Measurements from ENCODE around the gene LANCL1.
"Not testable (repeated sequence)": the region's sequence is repeated elsewhere in the genome, so short reads cannot be mapped to it uniquely, and the experiment has no call there.

Gene LANCL1

DNA sequence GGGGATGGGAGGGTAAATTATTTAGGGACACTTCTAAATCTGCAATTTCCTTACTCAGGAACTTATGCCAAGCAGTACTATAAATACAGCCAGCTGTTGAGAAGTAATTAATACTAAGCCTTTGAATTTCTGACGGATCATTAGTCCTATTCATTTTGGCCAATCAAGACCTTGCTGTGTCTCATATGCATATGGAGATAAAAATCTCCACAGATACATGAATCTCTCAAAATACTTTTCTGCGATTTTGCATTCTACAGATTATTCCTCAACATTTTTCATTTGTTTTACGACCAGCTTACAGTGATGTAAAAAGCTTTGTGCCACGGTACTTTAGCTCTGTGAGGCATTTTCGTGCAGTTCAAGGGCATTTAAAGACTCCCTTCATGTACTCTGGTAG lies 16.7 kb downstream of the LANCL1 start:
- DNase-seq (ENCODE audit: low read depth), result no peak

DNA sequence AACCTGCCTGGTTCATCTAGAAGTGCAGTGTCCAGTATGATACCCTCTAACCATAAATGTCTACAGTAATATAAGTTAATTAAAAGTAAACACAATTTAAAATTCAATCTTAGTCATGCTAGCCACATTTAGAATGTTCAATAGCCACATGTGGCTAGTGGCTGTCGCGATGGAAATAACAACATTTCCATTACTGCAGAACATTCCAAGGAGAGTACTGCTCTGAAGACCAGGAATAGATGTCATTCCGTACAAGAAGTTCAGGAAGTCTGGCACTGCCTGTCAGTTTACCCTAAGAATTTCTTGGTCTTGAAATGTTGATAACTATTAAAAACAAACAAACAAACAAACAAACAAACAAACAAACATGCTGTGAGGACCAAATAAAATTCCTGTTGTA lies 17.2 kb downstream of the LANCL1 start:
- DNase-seq (ENCODE audit: low read depth), result no peak

DNA sequence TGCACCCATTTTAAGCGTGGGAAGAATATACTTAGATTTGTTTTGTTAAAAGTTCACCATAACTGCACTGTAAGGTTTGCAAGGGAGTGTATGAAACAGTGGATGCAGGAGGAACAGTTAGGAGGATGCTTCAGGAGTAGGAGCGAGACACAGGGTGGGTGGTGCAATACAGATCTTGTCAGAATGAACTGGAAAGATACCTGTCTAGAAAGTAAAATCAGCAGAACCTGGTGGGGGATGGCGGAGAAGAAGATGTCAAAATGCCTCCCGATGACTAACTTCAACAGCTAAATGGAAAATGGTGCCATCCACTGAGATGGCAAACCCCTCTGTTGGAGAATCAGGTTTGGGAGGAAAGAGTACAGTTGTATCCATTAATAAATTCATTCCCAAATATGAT lies 18.2 kb downstream of the LANCL1 start:
- DNase-seq (ENCODE audit: low read depth), result no peak

DNA sequence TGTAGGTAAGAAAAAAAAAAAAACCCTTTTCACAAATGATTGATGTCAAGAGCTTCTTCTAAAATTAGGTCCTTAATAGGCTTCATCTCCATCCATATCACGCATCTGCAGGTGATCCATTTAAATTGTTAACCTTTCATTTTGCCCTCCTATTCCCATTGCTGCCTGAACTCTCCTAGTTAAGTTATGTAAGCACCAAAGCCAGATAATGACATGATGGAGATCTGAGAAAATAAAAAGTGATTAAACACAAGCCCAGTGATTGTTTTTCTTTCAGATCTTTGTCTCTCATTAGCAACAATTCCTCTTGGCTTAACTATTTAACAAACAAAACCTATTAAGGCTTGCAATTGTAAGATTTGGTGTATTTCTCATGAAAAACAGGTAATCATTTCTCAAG lies 20.0 kb downstream of the LANCL1 start:
- DNase-seq (ENCODE audit: low read depth), result no peak

DNA sequence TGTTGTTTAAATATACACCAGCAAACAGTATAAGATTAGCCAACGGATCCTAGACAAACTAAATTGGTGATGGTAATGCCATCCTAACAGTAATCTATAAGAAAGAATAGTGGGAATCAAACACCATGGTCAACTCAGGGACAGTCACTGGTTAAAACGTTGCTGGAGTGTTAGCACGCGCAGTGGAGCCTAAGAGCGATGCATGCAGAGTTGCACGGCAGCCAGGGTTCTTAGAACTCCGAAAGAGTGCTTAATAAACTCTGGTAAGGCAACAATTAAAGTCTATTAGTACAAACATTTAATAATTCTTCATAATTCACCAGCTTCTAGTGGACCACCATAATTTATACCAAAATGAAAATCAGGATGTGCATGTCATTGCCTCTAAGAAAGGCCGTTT lies 22.2 kb downstream of the LANCL1 start:
- DNase-seq (ENCODE audit: low read depth), result no peak

DNA sequence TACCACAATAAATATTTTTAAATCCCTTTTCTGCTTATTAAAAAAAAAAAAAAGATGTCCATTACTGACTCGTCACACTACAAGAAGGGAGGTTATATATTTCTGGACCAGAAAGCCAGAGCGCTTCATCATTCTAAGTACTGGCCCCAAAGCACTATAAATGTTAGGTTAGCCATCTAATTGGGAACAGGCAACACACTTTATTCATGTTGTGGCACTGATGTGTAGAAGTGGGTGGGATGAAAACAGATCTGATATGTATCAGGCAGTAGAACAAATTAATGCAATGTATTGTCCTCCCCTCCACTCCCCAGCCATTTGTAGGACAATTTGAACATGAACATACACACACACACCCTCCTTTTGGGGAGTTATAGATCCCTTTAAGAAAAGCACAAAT lies 24.4 kb downstream of the LANCL1 start:
- DNase-seq (ENCODE audit: low read depth), result no peak

DNA sequence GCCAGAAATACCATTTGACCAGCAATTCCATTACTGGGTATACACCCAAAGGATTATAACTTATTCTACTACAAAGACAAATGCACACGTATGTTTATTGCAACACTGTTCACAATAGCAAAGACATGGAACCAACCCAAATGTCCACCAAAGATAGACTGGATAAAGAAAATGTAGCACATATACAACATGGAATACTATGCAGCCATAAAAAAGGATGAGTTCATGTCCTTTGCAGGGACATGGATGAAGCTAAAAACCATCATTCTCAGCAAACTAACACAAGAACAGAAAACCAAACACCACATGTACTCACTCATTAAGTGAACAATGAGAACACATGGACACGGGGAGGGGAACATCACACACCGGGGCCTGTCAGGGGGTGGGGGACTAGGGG lies 25.6 kb downstream of the LANCL1 start:
- not testable (repeated sequence) for DNase-seq (ENCODE audit: low read depth)

DNA sequence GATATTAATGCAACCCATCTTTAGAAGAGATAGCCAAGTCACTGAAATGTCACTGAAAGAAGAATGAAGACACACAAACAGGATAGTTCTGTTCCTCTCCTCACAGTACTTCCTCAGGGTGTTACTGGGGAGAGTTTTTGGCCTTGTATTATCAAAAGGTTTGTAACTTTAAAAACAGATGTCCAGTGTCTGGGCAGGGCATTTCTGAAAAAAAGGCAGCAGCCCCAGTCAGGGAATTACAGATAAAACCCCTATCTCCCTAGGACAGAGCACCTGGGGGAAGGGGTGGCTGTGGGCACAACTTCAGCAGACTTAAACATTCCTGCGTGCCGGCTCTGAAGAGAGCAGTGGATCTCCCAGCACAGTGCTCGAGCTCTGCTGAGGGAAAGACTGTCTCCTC lies 30.8 kb downstream of the LANCL1 start:
- no peak for DNase-seq (ENCODE audit: low read depth)

DNA sequence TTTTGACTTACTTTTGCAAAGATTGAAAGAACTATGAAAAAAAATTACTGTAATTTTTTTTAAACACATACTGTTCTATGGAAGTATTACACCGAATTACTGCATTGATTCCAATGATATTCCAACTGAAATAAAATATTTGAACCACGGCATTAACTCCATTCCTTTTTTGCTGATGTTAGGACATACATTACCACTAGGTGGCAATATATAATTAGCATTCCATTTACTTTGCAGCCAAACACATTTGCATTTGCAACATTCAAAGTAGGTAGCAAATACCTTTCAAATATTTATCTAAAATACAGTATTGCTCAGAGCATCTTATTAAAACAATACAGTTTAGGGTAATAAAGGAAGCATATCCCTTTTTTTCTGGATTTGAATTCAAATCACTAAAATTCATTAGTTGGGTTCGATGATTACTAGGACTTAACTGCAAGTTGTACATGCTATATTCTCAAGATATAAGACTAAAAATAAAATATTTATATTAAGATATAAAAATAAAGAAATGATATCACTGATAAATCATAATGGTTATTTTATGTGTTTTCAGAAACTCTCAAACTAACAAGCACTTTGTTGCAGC lies 31.3 kb downstream of the LANCL1 start:
- no peak for DNase-seq (ENCODE audit: low read depth)

DNA sequence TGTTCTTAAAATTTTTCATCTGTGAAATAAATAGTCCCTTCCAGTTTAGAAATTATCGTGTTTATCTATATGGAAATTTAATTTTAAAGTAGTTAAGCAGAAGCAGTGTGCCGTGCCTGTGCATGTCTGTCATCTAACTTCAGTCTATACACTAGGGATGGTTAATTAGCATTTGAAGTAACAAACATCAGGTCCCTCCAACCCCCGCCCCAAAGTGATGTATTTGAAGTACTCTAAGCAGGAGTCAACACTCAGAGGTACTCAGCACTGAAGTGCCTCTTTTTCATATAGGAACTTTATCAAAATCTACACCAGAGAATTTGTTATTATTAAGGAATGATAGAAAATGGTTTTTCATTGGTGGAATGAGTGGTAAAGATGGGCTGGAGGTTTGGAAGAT lies 33.0 kb downstream of the LANCL1 start:
- DNase-seq (ENCODE audit: low read depth), result no peak

DNA sequence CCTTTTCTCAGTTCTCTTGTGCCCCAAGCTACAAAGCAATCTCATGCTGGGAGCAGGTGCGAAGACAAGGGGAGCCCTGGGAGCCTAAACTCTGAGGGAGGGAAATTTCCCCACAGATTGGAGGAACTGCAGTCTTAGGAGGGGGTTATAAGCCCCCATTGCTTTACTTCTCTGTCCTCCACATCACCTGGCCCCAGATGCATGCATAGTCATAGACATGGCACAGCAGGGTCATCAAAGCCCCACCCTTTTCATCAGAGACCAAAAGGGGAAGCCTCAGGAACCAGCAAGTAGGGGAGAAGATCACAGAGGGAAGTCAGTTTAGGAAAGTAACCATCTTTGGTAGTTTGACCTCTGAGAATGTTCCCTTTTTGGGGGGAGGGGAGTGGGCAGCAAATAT lies 33.7 kb downstream of the LANCL1 start:
- no peak for DNase-seq (ENCODE audit: low read depth)

DNA sequence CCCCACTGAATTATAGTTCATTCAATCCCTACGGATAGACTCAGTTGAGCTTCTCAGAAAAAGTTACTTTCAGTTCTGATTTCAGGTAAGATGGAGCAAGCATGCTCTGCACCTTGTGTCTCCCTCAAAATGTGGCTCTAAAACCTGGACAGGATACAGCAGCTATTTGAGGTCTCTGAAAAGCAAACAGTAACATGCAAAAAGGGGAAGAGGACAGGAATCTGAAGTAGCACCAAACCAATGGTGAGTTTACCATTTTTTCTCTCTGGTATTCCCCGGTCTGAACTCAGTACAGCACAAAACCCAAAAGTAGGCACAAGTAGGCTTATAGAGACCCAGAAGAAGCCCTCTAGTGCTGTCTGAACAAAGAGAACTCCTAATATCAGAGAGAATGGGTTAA lies 34.1 kb downstream of the LANCL1 start:
- DNase-seq (ENCODE audit: low read depth), result no peak

DNA sequence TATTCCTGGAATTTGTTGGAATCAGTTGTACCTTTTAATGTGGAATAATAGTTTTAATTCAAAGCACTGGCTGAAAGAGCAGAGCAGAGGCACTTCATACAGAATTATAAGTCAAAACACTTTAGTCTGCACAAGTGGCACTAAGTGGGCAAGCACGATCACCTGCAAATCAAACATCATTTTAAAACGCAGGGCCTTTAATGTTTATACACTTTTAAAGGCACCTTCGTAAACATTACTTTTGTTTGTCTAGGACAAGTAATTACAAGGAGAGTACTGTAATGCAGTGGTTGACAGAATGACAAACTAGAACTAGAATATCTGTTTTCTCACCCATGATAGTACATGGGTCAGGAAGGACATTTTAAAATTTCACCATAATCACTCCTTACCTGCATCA lies 36.4 kb downstream of the LANCL1 start:
- DNase-seq (ENCODE audit: low read depth), result no peak

DNA sequence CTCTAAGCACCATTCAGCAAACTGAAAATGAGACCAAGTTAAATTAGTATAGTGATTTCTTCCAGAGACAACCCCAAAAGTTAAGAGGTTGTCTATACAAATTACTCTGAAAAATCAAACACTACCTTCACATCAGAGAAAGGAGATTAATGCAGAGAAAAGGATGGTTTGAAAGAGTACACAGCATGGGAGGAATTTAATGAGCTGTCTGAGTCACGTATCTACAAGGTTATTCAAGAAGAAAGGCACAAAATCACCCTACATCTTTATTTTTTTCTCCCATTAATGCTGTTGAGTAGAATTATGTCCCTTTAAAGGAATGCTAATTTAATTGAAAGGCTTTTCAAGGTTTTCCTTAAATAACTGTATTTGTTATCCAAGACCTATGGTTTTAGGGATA lies 41.1 kb downstream of the LANCL1 start:
- DNase-seq (ENCODE audit: low read depth), result no peak

DNA sequence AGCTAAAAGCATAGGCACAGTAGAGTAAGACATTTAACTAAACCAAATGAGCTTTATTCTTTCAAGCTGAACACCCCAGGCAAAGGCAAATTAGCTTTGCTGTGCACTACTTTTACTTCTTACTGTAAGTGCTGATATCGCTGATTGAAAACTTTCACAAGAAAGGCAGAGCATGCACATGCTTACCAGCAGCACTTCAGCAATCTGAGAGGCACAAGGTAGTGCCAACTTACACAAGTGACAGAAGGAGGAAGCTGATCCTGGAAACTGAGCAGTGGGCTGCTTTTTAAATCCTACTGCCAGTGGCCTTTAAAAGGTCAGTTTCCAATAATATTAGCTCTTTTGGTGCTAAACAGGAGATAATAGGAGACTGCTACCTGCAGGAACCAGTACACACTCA lies 43.9 kb downstream of the LANCL1 start:
- no peak for DNase-seq (ENCODE audit: low read depth)

DNA sequence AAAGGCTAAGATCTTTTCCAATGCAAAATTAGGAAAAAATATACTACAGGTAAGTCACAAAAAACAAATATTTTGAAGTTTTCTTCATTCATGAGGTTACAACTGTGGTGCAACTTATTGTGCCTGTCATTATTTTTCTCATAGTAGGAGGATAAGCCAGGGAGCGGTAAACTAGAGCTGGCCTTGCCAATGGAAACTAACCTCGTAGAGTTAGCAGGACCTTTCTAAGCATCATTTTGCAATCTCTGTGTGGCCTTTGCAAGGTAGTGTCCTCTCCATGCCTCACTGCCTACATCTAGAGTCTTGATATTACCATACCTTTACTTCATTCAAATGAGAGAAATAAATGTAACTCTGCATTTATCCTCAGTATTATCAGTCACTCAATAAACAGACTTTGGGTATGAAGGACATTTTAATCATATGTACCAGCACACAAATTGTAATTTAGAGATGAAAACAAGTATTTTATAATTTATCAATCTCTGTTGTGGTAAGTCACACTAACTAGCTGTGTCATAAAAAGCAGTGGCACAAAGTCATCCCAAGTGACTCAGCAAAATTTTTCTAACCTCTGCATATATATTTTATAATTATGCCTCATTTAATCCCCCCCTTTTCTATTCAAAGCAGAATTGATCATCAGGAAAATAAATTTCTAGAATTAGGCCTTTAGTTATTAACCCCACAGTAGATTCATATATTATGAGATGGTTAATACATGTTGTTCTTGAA lies 47.0 kb downstream of the LANCL1 start:
- no peak for DNase-seq (ENCODE audit: low read depth)

DNA sequence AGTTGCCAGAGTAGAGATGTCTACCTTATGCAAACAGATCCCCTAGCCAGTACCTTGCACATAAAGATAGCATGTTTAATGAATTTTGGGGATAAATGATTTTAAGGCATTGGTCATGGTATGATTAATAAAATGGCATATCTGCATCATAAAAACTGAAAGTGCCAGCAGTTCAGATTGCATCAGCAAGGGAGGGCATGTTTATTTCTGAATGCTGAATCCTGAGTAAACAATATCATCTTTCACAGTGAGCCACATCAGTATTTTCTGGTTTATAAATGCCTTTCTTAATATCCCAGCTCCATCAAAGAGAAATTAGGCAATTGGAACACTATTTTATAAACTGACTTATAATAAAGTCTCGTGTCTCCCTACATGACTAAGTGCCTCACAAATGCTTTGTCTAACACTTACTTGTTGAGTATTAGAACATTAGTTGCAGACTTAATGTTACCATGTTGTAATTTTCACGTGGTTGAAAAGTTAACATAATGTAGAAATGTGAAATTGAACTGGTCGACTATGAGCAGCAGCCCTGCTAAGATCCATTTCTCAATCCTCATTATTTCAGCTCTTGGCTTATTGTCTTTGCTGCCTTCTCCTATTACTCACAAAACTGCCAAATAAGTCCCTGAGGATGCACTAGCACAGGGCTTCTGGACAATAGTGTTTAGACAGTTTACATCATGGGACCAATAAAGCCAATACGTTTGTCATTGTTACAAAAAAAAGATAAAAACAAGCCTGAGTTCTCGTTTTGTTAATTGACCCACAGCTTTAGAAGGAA lies 48.0 kb downstream of the LANCL1 start:
- DNase-seq (ENCODE audit: low read depth), result no peak

DNA sequence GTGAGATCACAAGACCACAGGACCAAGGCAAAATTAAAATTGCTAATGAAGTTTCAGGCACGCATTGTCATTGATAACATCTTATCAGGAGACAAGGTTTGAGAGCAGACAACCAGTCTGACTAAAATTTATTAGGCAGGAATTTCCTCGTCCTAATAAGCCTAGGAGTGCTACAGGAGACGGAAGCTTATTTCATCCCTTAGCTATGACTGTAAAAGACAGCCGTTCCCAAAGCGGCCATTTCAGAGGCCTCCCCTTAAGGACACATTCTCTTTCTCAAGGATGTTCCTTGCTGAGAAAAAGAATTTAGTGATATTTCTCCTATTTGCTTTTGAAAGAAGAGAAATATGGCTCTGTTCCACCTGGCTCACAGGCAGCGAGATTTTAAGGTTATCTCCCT lies 49.2 kb downstream of the LANCL1 start:
- not testable (repeated sequence) for DNase-seq (ENCODE audit: low read depth)

DNA sequence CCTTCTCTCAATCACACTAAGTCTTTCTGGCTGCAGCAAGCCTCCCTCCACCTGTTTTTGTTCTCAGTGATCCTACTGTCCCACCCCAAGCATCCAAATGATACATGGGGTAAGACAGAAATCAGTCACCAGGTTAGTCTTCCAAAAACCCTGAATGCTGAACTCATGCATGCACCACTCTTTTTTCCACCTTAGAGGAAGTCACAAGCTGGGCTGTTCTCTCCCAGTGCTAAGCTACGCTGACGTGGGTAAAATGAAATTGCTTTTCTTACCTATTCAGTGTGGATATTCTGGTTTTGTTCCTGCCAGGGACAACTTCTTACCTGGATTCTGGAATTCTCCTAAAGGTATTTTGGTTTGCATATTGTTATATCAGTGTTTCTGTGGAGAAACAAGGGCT lies 54.2 kb downstream of the LANCL1 start:
- no peak for DNase-seq (ENCODE audit: low read depth)

DNA sequence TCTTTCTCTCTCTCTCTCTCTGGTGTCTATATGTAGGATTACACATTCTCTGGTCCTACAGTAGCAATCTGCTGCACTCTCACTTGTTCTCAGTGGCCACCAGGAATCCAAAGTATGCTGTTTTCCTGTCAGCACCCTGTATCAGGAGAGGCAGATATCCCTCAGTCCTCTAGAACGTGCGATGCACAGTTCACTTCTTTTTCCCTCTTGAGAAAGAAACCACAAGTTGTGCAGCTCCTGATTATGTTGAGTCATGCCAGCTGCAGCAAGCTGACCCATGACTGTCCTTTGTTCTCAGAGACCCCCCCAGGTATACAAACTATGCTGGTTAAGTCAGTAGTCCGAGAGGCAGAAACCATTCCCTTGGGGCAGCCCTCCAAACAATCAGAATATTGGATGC lies 54.6 kb downstream of the LANCL1 start:
- no peak for DNase-seq (ENCODE audit: low read depth)

DNA sequence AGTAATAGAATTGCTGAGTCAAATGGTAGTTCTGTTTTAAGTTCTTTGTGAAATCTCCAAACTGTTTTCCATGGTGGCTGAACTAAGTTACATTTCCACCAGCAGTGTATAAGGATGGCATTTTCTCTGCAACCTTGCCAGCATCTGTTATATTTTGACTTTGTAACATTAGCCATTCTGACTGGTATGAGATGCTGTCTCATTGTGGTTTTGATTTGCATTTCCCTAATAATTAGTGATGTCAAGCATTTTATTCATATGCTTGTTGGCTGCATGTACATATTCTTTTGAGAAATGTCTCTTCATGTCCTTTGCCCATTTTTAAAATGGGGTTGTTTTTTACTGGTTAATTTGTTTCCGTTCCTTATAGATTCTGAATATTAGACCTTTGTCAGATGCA lies 63.9 kb downstream of the LANCL1 start:
- no peak for DNase-seq (ENCODE audit: low read depth)

DNA sequence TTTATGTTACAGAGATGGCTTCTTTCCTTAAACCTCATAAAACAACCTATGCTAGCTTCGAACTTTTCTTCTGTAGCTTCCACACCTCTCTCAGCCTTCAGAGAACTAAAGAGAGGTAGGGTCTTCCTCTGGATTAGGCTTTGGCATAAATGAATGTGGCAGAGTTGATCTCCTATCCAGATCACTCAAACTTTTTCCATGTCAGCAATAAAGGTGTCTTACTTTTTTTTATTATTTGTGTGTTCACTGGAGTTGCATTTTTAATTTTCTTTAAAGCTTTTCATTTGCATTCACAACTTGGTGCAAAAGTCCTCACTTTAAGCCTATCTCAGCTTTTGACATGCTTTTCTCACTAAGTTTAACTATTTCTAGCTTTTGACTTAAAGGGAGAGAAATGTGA lies 66.0 kb downstream of the LANCL1 start:
- no peak for DNase-seq (ENCODE audit: low read depth)

DNA sequence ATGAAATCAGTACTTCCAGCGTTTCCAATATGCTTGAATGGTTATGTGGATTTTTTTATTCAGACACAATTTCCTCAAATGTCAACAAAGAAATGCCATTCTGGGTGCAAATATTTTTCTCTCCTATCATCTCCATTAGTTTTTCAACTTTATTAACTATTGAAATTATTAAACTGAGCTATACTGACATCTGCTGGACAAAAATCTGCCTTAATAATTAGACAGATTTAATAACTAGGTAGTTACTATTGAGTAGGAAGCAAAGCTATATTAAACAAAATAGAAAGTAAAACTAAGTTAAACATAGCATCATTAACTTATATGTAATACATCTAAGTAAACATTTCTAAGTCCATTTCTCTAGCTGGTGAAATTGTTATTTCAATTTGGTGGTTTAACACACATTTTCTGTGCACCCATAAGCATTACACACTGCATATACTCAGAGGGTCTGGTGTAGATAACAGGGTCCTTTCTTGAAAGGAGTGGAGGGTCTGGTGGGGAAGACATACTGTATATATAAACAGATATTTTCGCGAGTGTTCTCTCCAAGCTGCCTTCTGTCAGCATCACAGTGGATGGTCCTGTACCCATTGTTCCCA lies 77.0 kb downstream of the LANCL1 start:
- DNase-seq (ENCODE audit: low read depth), result no peak
